ENCODE measurements around the gene TNFRSF25. TPM values are rescaled to one million over a fixed set of nuclear protein-coding genes. Genes with fewer than 3 reads are reported as not detected.
"Not testable (repeated sequence)": the region's sequence is repeated elsewhere in the genome, so short reads cannot be mapped to it uniquely, and the experiment has no call there.

TNFRSF25 gene
- total RNA-seq, 1 experiment from 2014 or later = 5.4 TPM

DNA sequence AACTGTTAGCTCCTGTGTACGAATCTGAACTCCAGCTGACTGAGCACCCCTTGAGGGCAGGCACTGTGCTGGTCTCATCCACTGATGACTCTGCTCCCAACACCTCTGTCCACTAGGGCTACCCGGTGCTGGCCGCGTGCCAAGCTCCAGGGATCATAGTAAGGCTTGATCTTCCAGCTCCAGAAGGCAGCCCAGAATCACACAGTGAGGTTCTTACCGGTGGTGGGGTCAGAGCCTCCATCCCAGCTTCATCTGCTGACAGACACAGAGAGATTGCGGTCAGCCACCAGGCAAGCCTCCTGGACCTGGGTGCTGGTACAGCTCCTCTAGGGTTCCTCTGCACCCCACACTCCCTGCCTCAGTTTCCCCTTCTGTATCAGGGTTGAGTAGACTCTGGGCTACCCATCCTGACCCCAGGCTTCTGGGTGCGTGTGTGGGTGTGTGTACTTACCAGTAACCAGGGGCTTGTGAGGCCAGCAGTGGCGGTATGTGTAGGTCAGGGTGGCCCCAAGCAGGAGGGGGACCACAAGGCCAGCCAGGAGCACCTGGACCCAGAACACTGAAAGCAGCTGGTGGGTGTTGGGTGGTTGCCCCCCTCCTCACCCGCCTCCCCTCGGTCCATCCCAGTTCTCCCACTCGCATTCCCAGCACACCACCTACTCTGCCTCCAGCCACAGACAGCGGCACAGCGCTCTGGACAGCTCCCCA is 3.4 kb downstream of the TNFRSF25 start:
- DNase-seq = no peak
- Histone ChIP-seq H3K36me3 (replicated peaks; ENCODE audit: control insufficient read depth, insufficient read depth, low read length) (no peaks in the 10 kb centered on the region; the same call in 1 of the 2 replicates), H3K4me3 (ENCODE audit: insufficient read depth, low read depth, low read length) (no peak overlapping the region), H3K27me3 (ENCODE audit: control insufficient read depth, insufficient read depth, low read length) (peaks cover 7% of the 10 kb centered on the region; the same call in 1 of the 2 replicates)

- H3K27me3 ChIP-seq (ENCODE audit: control insufficient read depth, insufficient read depth, low read length) = peaks cover 7% of the 10 kb centered on the region; the same call in 1 of the 2 replicates
- no peak for DNase-seq
- H3K4me3 ChIP-seq (ENCODE audit: insufficient read depth, low read depth, low read length) = no peak overlapping the region
- no peaks in the 10 kb centered on the region; the same call in 1 of the 2 replicates for H3K36me3 ChIP-seq (replicated peaks; ENCODE audit: control insufficient read depth, insufficient read depth, low read length)
These were observed 4.2 kb downstream of the TNFRSF25 start for GRCh38 chr1:6461538-6462411.

GRCh38 chr1:6461051-6461530 is 4.9 kb downstream of the TNFRSF25 start:
- H3K27me3 ChIP-seq (ENCODE audit: control insufficient read depth, insufficient read depth, low read length) = peaks cover 5% of the 10 kb centered on the region; the same call in 1 of the 2 replicates
- H3K4me3 ChIP-seq (ENCODE audit: insufficient read depth, low read depth, low read length) = no peak overlapping the region
- DNase-seq = no peak
- H3K36me3 ChIP-seq (replicated peaks; ENCODE audit: control insufficient read depth, insufficient read depth, low read length) = no peaks in the 10 kb centered on the region; the same call in 1 of the 2 replicates

GRCh38 chr1:6460301-6461050 is 5.5 kb downstream of the TNFRSF25 start:
- DNase-seq = peak; percentile 91
- no peaks in the 10 kb centered on the region; the same call in 1 of the 2 replicates for H3K27me3 ChIP-seq (ENCODE audit: control insufficient read depth, insufficient read depth, low read length)
- peak overlapping the region; percentile 30 for H3K4me3 ChIP-seq (ENCODE audit: insufficient read depth, low read depth, low read length)
- H3K36me3 ChIP-seq (replicated peaks; ENCODE audit: control insufficient read depth, insufficient read depth, low read length) = no peaks in the 10 kb centered on the region; the same call in 1 of the 2 replicates

DNA sequence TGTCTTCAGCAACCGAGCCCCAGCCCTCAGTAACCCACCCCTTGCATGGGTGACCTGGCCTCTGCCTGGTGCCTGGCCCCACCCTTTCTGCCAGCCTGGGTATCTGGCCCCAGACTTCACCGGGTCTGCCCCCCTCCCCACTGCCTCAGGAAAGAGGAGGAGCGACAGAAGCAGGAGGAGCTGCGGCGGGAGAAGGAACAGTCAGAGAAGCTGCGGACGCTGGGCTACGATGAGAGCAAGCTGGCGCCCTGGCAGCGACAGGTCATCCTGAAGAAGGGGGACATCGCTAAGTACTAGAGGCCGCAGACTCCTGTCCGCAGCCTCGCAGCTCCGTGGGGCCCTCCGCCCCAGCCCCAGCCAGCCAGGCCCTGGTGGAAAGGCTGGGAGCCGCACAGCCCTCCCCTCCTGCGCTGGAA is 6.1 kb downstream of the TNFRSF25 start:
- peak; percentile 91 for DNase-seq
- Histone ChIP-seq H3K4me3 (ENCODE audit: insufficient read depth, low read depth, low read length) (peak overlapping the region; percentile 30), H3K36me3 (replicated peaks; ENCODE audit: control insufficient read depth, insufficient read depth, low read length) (no peaks in the 10 kb centered on the region; the same call in 1 of the 2 replicates), H3K27me3 (ENCODE audit: control insufficient read depth, insufficient read depth, low read length) (no peaks in the 10 kb centered on the region; the same call in 1 of the 2 replicates)

DNA sequence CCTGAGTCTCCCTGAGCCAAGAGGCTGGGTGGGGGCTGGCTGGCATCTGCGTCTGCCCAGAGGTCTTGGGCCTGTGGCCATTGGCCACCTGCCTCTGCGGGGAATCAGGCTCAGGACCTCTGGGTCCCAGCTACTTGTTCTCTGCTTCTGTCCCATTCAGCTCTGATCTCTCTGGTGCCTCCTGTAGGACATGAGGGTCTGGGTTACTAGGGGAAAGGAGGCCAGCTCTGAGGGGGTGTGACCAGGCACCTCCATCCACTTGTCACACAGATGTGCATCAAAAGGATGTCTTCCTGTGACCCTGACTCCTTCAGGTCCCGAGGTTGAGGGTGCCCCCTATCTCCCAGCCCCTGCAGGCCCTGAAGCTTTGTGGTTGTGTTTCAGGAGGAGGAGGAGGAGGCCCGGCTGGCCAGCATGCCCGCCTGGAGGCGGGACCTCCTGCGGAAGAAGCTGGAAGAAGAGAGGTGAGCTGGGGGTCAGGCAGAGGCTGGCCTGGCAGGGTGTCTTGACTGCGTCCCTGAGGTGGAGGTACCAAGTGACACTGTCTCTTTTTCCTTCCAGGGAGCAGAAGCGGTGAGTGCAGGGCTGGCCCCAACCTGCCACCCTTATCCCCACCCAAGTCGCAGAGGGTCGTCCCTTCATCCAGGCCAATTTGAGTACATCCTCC is 9.0 kb downstream of the TNFRSF25 start:
- Histone ChIP-seq H3K4me3 (ENCODE audit: insufficient read depth, low read depth, low read length) (no peak overlapping the region), H3K27me3 (ENCODE audit: control insufficient read depth, insufficient read depth, low read length) (no peaks in the 10 kb centered on the region), H3K36me3 (replicated peaks; ENCODE audit: control insufficient read depth, insufficient read depth, low read length) (no peaks in the 10 kb centered on the region)
- DNase-seq = no peak

DNA sequence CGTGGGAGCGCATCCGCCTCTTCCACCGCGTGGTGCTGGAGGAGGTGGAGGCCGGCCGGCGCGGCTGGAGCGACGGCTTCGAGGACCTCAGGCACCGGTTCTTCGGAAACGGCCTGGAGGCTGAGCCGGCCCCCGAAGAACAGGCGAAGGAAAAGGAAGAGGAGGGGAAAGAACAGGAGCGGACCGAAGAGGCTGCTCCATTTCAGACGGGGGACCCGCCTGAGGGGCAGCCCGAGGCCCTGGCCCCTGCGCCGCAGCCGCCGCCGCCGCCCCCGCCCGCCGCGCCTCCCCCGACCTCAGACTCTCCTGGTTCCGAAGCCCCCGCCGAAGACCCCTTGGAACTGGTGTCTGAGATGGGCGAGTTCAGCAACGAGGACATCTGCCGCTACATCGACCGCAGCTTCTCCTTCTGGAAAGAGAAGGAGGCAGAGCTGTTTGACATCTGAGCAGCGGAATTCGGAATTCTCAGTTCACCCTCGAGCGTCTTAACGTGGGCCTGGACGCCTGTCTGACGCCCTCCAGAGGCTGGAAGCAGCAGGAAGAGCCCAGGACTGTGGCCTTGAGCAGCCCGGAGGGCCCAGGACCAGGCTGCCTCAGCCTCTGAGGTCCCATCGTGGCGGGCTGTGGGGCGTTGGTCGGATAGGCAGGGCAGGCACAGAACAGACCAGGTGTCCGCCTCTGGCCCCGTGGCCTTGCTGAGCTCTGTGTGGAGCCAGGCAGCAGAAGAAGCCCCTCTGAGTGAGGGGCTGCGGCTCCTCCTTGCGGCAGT is 10.0 kb downstream of the TNFRSF25 start:
- DNase-seq; H3K36me3 ChIP-seq (replicated peaks; ENCODE audit: control insufficient read depth, insufficient read depth, low read length); H3K27me3 ChIP-seq (ENCODE audit: control insufficient read depth, insufficient read depth, low read length); H3K4me3 ChIP-seq (ENCODE audit: insufficient read depth, low read depth, low read length): not testable (repeated sequence)

- Histone ChIP-seq H3K4me3 (ENCODE audit: insufficient read depth, low read depth, low read length) (no peak overlapping the region), H3K27me3 (ENCODE audit: control insufficient read depth, insufficient read depth, low read length) (peaks cover under 1% of the 10 kb centered on the region; the same call in 1 of the 2 replicates), H3K36me3 (replicated peaks; ENCODE audit: control insufficient read depth, insufficient read depth, low read length) (no peaks in the 10 kb centered on the region)
- DNase-seq = peak; percentile 86
These were observed 10.9 kb downstream of the TNFRSF25 start for GRCh38 chr1:6454856-6455751.

DNA sequence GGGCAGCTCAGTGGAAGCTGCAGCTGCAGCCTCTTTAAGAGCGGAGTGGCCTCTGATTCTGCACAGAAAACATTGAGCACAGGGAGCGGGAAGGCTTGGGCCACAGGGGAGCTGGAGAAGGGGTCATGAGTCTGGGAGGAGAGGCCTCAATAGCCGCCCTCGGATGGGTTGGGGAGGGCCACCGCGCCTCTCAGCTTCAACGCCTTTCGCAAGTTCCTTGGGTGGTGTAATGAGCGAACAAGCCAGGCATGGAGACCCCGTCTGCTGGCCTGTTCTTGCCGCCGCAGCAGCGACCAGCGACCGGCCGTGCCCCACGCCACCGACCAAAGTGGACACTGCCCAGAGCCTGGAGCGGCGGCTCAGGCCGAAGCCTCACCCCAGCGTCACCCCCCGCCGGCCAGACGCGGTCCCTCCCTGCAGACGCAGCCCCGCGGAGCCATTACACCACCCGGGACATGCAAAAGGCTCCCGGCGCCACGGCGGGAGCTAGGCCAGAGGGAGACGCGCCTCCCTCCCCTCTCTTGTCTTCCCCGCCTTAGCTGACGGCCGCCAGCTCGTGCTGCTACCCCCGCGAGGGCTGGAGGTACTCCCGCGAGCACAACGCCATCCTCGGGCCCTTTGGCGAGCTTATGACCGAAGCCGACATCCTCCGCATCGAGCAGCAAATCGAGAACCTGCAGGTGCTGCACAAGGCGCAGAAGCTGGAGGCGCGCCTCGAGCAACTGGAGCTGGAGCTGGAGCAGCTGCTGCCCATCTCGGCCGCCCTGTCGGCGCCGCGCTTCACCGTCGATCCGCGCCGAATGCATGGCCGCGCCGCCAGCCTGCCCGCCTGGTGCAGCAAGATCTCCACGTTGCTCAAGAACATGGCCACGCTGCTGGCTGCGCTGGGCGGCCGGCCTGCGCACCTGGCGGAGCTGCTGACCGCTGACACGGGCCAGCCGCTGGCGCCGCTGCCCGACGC is 11.8 kb downstream of the TNFRSF25 start:
- not testable (repeated sequence) for H3K4me3 ChIP-seq (ENCODE audit: insufficient read depth, low read depth, low read length); H3K36me3 ChIP-seq (replicated peaks; ENCODE audit: control insufficient read depth, insufficient read depth, low read length); DNase-seq; H3K27me3 ChIP-seq (ENCODE audit: control insufficient read depth, insufficient read depth, low read length)

DNA sequence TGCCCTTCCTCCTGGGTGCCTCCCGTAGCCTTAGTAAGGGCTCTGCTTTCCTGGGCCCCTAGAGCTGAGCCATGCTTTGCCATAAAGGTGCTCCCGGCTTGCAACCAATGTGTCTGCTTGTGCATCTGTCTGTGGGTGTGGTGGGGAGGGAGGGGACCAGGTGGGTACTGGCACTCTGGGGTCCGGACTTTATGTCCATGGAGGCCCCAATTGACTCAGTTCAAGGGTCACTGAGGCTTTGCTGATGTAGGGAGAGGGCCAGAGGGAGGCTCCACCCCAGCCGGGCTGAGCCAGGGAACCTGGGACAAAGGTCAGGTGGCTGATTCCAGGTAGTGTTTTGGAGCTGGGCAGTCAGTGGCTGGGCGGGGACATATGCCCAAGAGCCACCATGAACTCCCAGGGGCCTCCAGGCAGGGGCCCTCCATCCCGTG is 15.0 kb downstream of the TNFRSF25 start:
- H3K4me3 ChIP-seq (ENCODE audit: insufficient read depth, low read depth, low read length) = no peak overlapping the region
- H3K36me3 ChIP-seq (replicated peaks; ENCODE audit: control insufficient read depth, insufficient read depth, low read length) = no peaks in the 10 kb centered on the region
- DNase-seq = no peak
- peaks cover 32% of the 10 kb centered on the region for H3K27me3 ChIP-seq (ENCODE audit: control insufficient read depth, insufficient read depth, low read length)

GRCh38 chr1:6450486-6450885 is 15.5 kb downstream of the TNFRSF25 start:
- H3K36me3 ChIP-seq (replicated peaks; ENCODE audit: control insufficient read depth, insufficient read depth, low read length); H3K4me3 ChIP-seq (ENCODE audit: insufficient read depth, low read depth, low read length); DNase-seq: not testable (repeated sequence)
- peaks cover 32% of the 10 kb centered on the region for H3K27me3 ChIP-seq (ENCODE audit: control insufficient read depth, insufficient read depth, low read length)

Data from H7 (cell line).